BLaER1 (cell line): ENCODE measurements around the gene UCK1.

ENCODE experiments used
- H3K27ac ChIP-seq: shearing (Covaris generic); formaldehyde crosslinking; 2 replicates; pipeline ENCODE4 v1.8.1; 2022
- H3K27me3 ChIP-seq: shearing (Covaris generic); formaldehyde crosslinking; 2 replicates; pipeline ENCODE4 v1.8.1; 2022
- H3K36me3 ChIP-seq: shearing (Covaris generic); formaldehyde crosslinking; 2 replicates; pipeline ENCODE4 v1.8.1; 2022
- H3K4me1 ChIP-seq: shearing (Covaris generic); formaldehyde crosslinking; 2 replicates; pipeline ENCODE4 v1.8.1; 2022
- H3K4me2 ChIP-seq: shearing (Covaris generic); formaldehyde crosslinking; 2 replicates; pipeline ENCODE4 v1.8.1; 2022
- H3K4me3 ChIP-seq: shearing (Covaris generic); formaldehyde crosslinking; 2 replicates; pipeline ENCODE4 v1.8.1; 2022
- H3K9ac ChIP-seq: shearing (Covaris generic); formaldehyde crosslinking; 2 replicates; pipeline ENCODE4 v1.8.1; 2022
- H3K9me3 ChIP-seq: shearing (Covaris generic); formaldehyde crosslinking; 2 replicates; pipeline ENCODE4 v1.8.1; 2022
- H4K20me1 ChIP-seq: shearing (Covaris generic); formaldehyde crosslinking; 2 replicates; pipeline ENCODE4 v1.8.1; 2022
- Cebpa-rat ChIP-seq: shearing (Covaris generic); IDR thresholded peaks from 2 replicates; pipeline ENCODE4 v1.8.1; 2022

UCK1 gene

GRCh38 chr9:131530920-131531832 is at the start of gene UCK1:
Gene UCK1 (minus strand): TSS chr9:131531263. CDS start chr9:131531174, 89 bp downstream.
- peak within 1 kb of the TSS; percentile 98 for H3K4me2 ChIP-seq
- peak within 1 kb of the TSS; percentile 89 for H3K9ac ChIP-seq
- H3K4me3 ChIP-seq = peak within 1 kb of the TSS; percentile 88
- H3K27me3 ChIP-seq = no peaks in the 10 kb centered on the region
- H3K4me1 ChIP-seq = peaks cover 59% of the 10 kb centered on the region
- peak within 1 kb of the TSS; percentile 89 for H3K27ac ChIP-seq
- H3K36me3 ChIP-seq = peaks cover 39% of the 10 kb centered on the region
- TF ChIP-seq Cebpa-rat = no peak
- H3K9me3 ChIP-seq = no peaks in the 10 kb centered on the region
- peaks cover 23% of the 10 kb centered on the region for H4K20me1 ChIP-seq

GRCh38 chr9:131580358-131580757 is 49.3 kb upstream of the UCK1 start:
- peaks cover 82% of the 10 kb centered on the region for H3K36me3 ChIP-seq
- peaks cover 97% of the 10 kb centered on the region for H4K20me1 ChIP-seq
- H3K9ac ChIP-seq = peak overlapping the region; percentile 52
- H3K4me2 ChIP-seq = peak overlapping the region; percentile 85
- no peaks in the 10 kb centered on the region for H3K27me3 ChIP-seq
- peaks cover 97% of the 10 kb centered on the region for H3K4me1 ChIP-seq
- H3K9me3 ChIP-seq = no peaks in the 10 kb centered on the region
- no peak for TF ChIP-seq Cebpa-rat
- H3K4me3 ChIP-seq = no peak overlapping the region
- H3K27ac ChIP-seq = peak overlapping the region; percentile 74

- H3K4me3 ChIP-seq = 0 out of 2 replicates have a peak overlapping the region, but pooled peaks have one; percentile 17
- no peak for TF ChIP-seq Cebpa-rat
- H3K9ac ChIP-seq = peak overlapping the region; percentile 52
- peak overlapping the region; percentile 85 for H3K4me2 ChIP-seq
- H3K36me3 ChIP-seq = peaks cover 82% of the 10 kb centered on the region
- H4K20me1 ChIP-seq = peaks cover 92% of the 10 kb centered on the region
- peaks cover 97% of the 10 kb centered on the region for H3K4me1 ChIP-seq
- peak overlapping the region; percentile 74 for H3K27ac ChIP-seq
- H3K9me3 ChIP-seq = no peaks in the 10 kb centered on the region
- no peaks in the 10 kb centered on the region for H3K27me3 ChIP-seq
Observed at GRCh38 chr9:131579789-131580211, 48.7 kb upstream of the UCK1 start.

GRCh38 chr9:131578731-131579504 is 47.9 kb upstream of the UCK1 start:
- no peaks in the 10 kb centered on the region for H3K27me3 ChIP-seq
- no peaks in the 10 kb centered on the region for H3K9me3 ChIP-seq
- peak overlapping the region; percentile 52 for H3K9ac ChIP-seq
- H3K4me2 ChIP-seq = peak overlapping the region; percentile 85
- H3K4me3 ChIP-seq = 0 out of 2 replicates have a peak overlapping the region, but pooled peaks have one; percentile 17
- peaks cover 84% of the 10 kb centered on the region for H4K20me1 ChIP-seq
- H3K36me3 ChIP-seq = peaks cover 79% of the 10 kb centered on the region
- peaks cover 89% of the 10 kb centered on the region for H3K4me1 ChIP-seq
- peak overlapping the region; percentile 74 for H3K27ac ChIP-seq
- no peak for TF ChIP-seq Cebpa-rat

GRCh38 chr9:131578021-131578420 is 47.0 kb upstream of the UCK1 start:
- Histone ChIP-seq H3K27ac (peak overlapping the region; percentile 74; the same call in 1 of the 2 replicates), H3K4me1 (peaks cover 82% of the 10 kb centered on the region), H3K27me3 (no peaks in the 10 kb centered on the region), H3K9me3 (no peaks in the 10 kb centered on the region), H4K20me1 (peaks cover 77% of the 10 kb centered on the region), H3K9ac (peak overlapping the region; percentile 52; the same call in 1 of the 2 replicates), H3K36me3 (peaks cover 76% of the 10 kb centered on the region), H3K4me2 (peak overlapping the region; percentile 85), H3K4me3 (0 out of 2 replicates have a peak overlapping the region, but pooled peaks have one; percentile 14)
- no peak for TF ChIP-seq Cebpa-rat

- Histone ChIP-seq H3K4me3 (no peak overlapping the region), H3K36me3 (peaks cover 76% of the 10 kb centered on the region), H3K9ac (peak overlapping the region; percentile 52), H3K4me2 (peak overlapping the region; percentile 85), H3K27ac (peak overlapping the region; percentile 74), H3K27me3 (no peaks in the 10 kb centered on the region), H3K9me3 (no peaks in the 10 kb centered on the region), H3K4me1 (peaks cover 75% of the 10 kb centered on the region), H4K20me1 (peaks cover 70% of the 10 kb centered on the region)
- no peak for TF ChIP-seq Cebpa-rat
Observed at GRCh38 chr9:131577005-131578000, 46.2 kb upstream of the UCK1 start.

GRCh38 chr9:131575946-131576853 is 45.1 kb upstream of the UCK1 start:
- no peak for TF ChIP-seq Cebpa-rat
- Histone ChIP-seq H3K27me3 (no peaks in the 10 kb centered on the region), H3K36me3 (peaks cover 76% of the 10 kb centered on the region), H3K4me3 (no peak overlapping the region), H4K20me1 (peaks cover 59% of the 10 kb centered on the region), H3K9me3 (no peaks in the 10 kb centered on the region), H3K27ac (no peak overlapping the region), H3K4me2 (peak overlapping the region; percentile 10; the same call in 1 of the 2 replicates), H3K9ac (0 out of 2 replicates have a peak overlapping the region, but pooled peaks have one; percentile 21), H3K4me1 (peaks cover 65% of the 10 kb centered on the region)
